Activated CD8-positive, alpha-beta memory T cell treated with anti-CD3 and anti-CD28 coated beads for 36 hours (primary cell): ENCODE measurements around the gene ZNF584. TPM values are rescaled to one million over a fixed set of nuclear protein-coding genes. Genes with fewer than 3 reads are reported as not detected.
"Not testable (repeated sequence)": the region's sequence is repeated elsewhere in the genome, so short reads cannot be mapped to it uniquely, and the experiment has no call there.

Experiments used
- CTCF ChIA-PET: fragments of 350-600 bp; sonication (Branson Sonifier 250); formaldehyde crosslinking; loops from one replicate; lab custom pipeline; 2021; ENCODE audit warnings: antibody characterized with exemption; lab: Charles Lee
- POLR2A ChIA-PET: fragments of 350-600 bp; sonication (Branson Sonifier 250); formaldehyde crosslinking; loops from one replicate; lab custom pipeline; 2021; ENCODE audit warnings: antibody characterized with exemption; lab: Charles Lee
- total RNA-seq, 2 experiments: library from RNA; stranded (reverse); gene quantifications; one replicate each; pipeline ENCODE4 v1.2.3, GENCODE V29; 2021

Gene ZNF584
- total RNA-seq: 10 to 100 TPM; 20.1 to 20.7 TPM

- CTCF ChIA-PET: interaction anchor here (0.8 to 1.0 kb wide), 4 partner anchors 9 to 112 kb away, joined by 3 to 4 read pairs (median 4); partner anchors contain the start of gene ZBTB45
- POLR2A ChIA-PET: interaction anchor here (1.0 to 1.8 kb wide), 2 partner anchors 67 to 112 kb away, joined by 3 to 6 read pairs; partner anchors contain the start of genes ZBTB45 and ZNF446
These were observed at the start of gene ZNF584 for GRCh38 chr19:58408152-58409009. Gene ZNF584, plus strand, starts transcription at chr19:58408649. Its CDS starts 499 bp downstream, at chr19:58409148.

GRCh38 chr19:58361900-58362271 is 46.6 kb upstream of the ZNF584 start:
- CTCF ChIA-PET: interaction anchor here (0.6 to 1.5 kb wide), 3 partner anchors 14 to 40 kb away, joined by 3 to 6 read pairs (median 4); partner anchors contain the start of gene ZSCAN22
- POLR2A ChIA-PET: interaction anchor here (0.5 to 1.8 kb wide), 10 partner anchors 15 to 217 kb away, joined by 3 to 12 read pairs (median 5); partner anchors contain the start of genes RPS5, ZBTB45, ZNF544 and ZNF837

GRCh38 chr19:58362272-58362994 is 46.0 kb upstream of the ZNF584 start, which contains the start of gene ZNF497:
Gene ZNF497, minus strand, starts transcription at chr19:58362751. Its CDS starts 5,116 bp downstream, at chr19:58357635.
- ChIA-PET CTCF (interaction anchor here (0.6 to 1.5 kb wide), 6 partner anchors 11 to 157 kb away, joined by 3 to 6 read pairs (median 4); partner anchors contain the start of gene ZSCAN22), POLR2A (interaction anchor here (0.5 to 1.8 kb wide), 14 partner anchors 14 to 216 kb away, joined by 3 to 12 read pairs (median 5); partner anchors contain the start of genes ERVK3-1, RPS5, ZBTB45 and ZNF544)

DNA sequence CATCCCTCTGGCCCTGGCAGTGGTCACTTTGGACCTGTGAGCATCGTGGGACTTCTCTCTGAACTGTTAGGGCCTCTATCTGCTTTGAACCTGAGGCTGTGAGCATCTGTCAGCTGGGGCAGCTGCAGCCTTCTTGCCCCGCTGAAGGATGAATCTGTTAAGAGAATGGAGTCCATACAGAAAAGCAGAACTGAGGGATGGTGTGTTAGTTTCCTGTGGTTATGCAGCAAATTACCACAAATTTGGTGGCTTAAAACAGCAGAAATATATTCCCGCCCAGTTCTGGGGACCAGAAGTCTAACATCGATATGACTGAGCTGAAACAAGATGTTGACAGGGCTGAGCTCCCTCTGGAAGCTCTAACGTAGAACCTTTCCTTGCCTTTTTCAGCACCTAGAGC is 44.3 kb upstream of the ZNF584 start:
- POLR2A ChIA-PET: interaction anchor here (0.6 kb wide), 1 partner anchor 24 kb away, joined by 3 read pairs; no protein-coding TSS in a partner anchor

GRCh38 chr19:58366585-58367430 is 41.6 kb upstream of the ZNF584 start:
- ChIA-PET CTCF (no interaction called here), POLR2A (no interaction called here)

More for the DNA sequence above, 44.3 kb upstream of the ZNF584 start:
- CTCF ChIA-PET: interaction anchor here (1.0 kb wide), 1 partner anchor 16 kb away, joined by 3 read pairs; no protein-coding TSS in a partner anchor

DNA sequence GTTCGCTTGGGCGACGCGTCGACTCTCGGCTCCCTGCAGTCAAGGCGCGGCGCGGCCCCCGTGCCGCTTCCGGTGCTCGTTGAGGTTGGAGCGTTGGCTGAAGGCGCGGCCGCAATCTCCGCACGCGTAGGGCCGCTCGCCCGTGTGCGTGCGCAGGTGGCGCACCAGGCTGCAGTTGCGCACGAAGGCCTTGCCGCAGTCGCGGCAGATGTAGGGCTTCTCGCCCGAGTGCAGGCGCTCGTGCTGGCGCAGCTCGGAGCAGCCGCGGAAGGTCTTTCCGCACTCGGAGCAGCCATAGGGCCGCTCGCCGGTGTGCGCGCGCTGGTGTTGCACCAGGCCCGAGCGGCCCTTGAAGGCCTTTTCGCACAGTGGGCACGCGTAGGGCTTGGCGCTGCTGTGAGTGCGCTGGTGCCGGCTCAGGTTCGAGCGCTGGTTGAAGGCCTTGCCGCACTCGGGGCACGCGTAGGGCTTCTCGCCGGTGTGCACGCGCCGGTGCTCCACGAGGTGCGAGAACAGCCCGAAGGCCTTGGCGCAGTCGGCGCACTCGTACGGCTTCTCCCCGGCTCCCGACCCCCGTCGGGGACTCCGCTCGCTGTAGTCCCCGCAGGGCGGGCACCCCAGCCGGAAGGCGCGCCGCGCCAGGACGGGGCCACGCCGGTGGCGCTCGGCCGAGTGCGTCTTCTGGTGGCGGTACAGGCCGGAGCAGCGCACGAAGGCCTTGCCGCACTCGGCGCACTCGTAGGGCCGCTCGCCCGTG is 40.6 kb upstream of the ZNF584 start:
- CTCF ChIA-PET: no interaction called here

GRCh38 chr19:58368561-58369360 is 39.7 kb upstream of the ZNF584 start:
- POLR2A ChIA-PET: no interaction called here

More for the DNA sequence above, 40.6 kb upstream of the ZNF584 start:
- POLR2A ChIA-PET: no interaction called here

GRCh38 chr19:58372311-58373133 is 35.9 kb upstream of the ZNF584 start:
- ChIA-PET POLR2A (no interaction called here), CTCF (no interaction called here)

More at GRCh38 chr19:58368561-58369360, 39.7 kb upstream of the ZNF584 start:
- CTCF ChIA-PET: no interaction called here

- POLR2A ChIA-PET: no interaction called here
- CTCF ChIA-PET: no interaction called here
These were observed 34.2 kb upstream of the ZNF584 start for GRCh38 chr19:58374200-58374599.

- POLR2A ChIA-PET, CTCF ChIA-PET: not testable (repeated sequence)
These were observed 31.7 kb upstream of the ZNF584 start for GRCh38 chr19:58376724-58377123.

GRCh38 chr19:58379246-58379645 is 29.2 kb upstream of the ZNF584 start:
- POLR2A ChIA-PET: interaction anchor here (0.6 to 1.1 kb wide), 2 partner anchors 13 to 17 kb away, joined by 5 read pairs; partner anchors contain the start of gene ZNF497
- CTCF ChIA-PET: interaction anchor here (1.1 kb wide), 1 partner anchor 15 kb away, joined by 3 read pairs; no protein-coding TSS in a partner anchor

DNA sequence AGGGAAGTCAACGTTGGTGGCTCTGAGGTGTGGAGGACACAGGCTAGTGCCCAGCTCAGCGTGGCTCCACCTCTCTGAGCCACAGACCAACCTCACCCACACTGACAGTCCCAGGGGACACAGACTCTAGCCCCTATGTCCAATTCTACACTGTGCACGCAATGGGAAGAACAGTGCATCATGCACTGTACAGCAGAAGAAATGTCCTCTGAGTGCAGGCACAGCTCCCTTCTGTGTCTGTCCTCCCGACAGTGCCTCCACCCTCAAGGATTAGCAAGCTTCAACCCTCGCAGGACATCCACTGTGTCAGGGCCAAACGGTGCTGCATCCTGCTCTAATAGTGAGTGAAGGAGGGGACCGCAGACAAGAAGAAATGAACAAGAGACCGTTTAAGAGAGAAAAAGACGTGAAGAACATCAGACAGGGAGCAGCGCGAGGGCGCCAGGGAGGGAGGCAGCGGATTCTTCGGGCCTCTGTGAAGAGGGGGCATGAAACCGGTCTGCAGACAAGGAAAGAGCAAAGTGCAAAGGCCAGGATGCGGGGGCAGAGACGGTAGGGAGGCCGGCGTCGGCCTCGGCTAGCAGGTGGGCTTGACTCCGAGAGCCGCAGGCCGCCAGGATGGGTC is 28.3 kb upstream of the ZNF584 start:
- CTCF ChIA-PET: interaction anchor here (1.1 kb wide), 1 partner anchor 16 kb away, joined by 3 read pairs; no protein-coding TSS in a partner anchor
- POLR2A ChIA-PET: interaction anchor here (0.6 to 1.1 kb wide), 2 partner anchors 12 to 18 kb away, joined by 5 read pairs; partner anchors contain the start of gene ZNF497

- CTCF ChIA-PET: interaction anchor here (1.1 to 1.5 kb wide), 3 partner anchors 16 to 139 kb away, joined by 3 to 7 read pairs (median 3); partner anchors contain the start of gene ZBTB45
- POLR2A ChIA-PET: interaction anchor here (1.3 to 1.4 kb wide), 2 partner anchors 19 to 33 kb away, joined by 6 read pairs; partner anchors contain the start of gene ZNF497
These were observed 27.6 kb upstream of the ZNF584 start, which contains the start of gene ZNF837 for GRCh38 chr19:58380662-58381459. Gene ZNF837, minus strand, starts transcription at chr19:58381030. Its CDS starts 11,698 bp downstream, at chr19:58369332.
